A673 (cell line): ENCODE results near the gene CHPF2. TPM values are rescaled to one million over a fixed set of nuclear protein-coding genes. Genes with fewer than 3 reads are reported as not detected.
A peak's percentile ranks its signal among the peaks of the same experiment; 100 is the strongest.

Experiments
- BruUV-seq: library from RNA; stranded (reverse); fragments of 400-500 nt; replicated peaks from 2 replicates; lab custom pipeline; 2021; lab: Mats Ljungman, UMichigan
- CTCF ChIA-PET: fragments of 300-600 bp; sonication (Branson Sonifier 250); formaldehyde crosslinking; loops from one replicate; lab custom pipeline; 2022; ENCODE audit warnings: antibody characterized with exemption; lab: Charles Lee
- POLR2A ChIA-PET: fragments of 300-600 bp; sonication (Branson Sonifier 250); formaldehyde crosslinking; loops from one replicate; lab custom pipeline; 2022; ENCODE audit warnings: antibody characterized with exemption; ENCODE audit not compliant: low non-redundant PET; lab: Charles Lee
- DNase-seq: peaks from one replicate; pipeline ENCODE4 v3.0.0-alpha.2; 2015; ENCODE audit warnings: low spot score
- H3K27ac ChIP-seq: fragments of 200-600 bp; sonication (generic); 2 replicates; pipeline ENCODE4 v1.5.1; 2016; ENCODE audit warnings: mixed run types, low read depth, mild to moderate bottlenecking, mixed read lengths, antibody characterized with exemption, low read length; ENCODE audit not compliant: poor library complexity, severe bottlenecking
- H3K27me3 ChIP-seq: fragments of 200-600 bp; sonication (generic); replicated peaks from 2 replicates; pipeline ENCODE4 v1.6.1; 2017; ENCODE audit warnings: mixed run types, low read depth, mild to moderate bottlenecking, mixed read lengths, antibody characterized with exemption, low read length; ENCODE audit not compliant: insufficient read depth, poor library complexity
- H3K36me3 ChIP-seq: fragments of 200-600 bp; sonication (generic); 2 replicates; pipeline ENCODE4 v1.6.1; 2016; ENCODE audit warnings: mixed run types, mild to moderate bottlenecking, mixed read lengths, antibody characterized with exemption, low read length; ENCODE audit not compliant: insufficient read depth, poor library complexity, severe bottlenecking
- H3K4me1 ChIP-seq: fragments of 200-600 bp; sonication (generic); 2 replicates; pipeline ENCODE4 v1.6.1; 2017; ENCODE audit warnings: mixed run types, mild to moderate bottlenecking, mixed read lengths, antibody characterized with exemption, low read length; ENCODE audit not compliant: insufficient read depth, poor library complexity, severe bottlenecking
- H3K4me3 ChIP-seq: fragments of 200-600 bp; sonication (generic); 2 replicates; pipeline ENCODE4 v1.5.1; 2016; ENCODE audit warnings: low read depth, mixed run types, mild to moderate bottlenecking, mixed read lengths, low read length; ENCODE audit not compliant: poor library complexity, severe bottlenecking
- H3K9me3 ChIP-seq: fragments of 200-600 bp; sonication (generic); 2 replicates; pipeline ENCODE4 v1.6.1; 2016; ENCODE audit warnings: mixed run types, low read depth, mild to moderate bottlenecking, mixed read lengths, antibody characterized with exemption, low read length; ENCODE audit not compliant: poor library complexity, severe bottlenecking
- EZH2 ChIP-seq: fragments of 200-600 bp; sonication (generic); IDR thresholded peaks from 2 replicates; pipeline ENCODE4 v1.6.1; 2017; ENCODE audit warnings: borderline replicate concordance, low read depth, mild to moderate bottlenecking, mixed read lengths, antibody characterized with exemption, low read length; ENCODE audit not compliant: poor library complexity, severe bottlenecking
- intact Hi-C: fragments of 100-400 bp; cut with micrococcal nuclease; formaldehyde crosslinking; loops from one replicate; pipeline ENCODE4 v1.10.0; 2022; ENCODE audit not compliant: unreplicated experiment
- total RNA-seq: library from RNA; stranded (reverse); gene quantifications from 2 replicates; pipeline ENCODE4 v1.2.3, GENCODE V29; 2021
- TF ChIP-seq, protein P1 (sequence below): fragments of 300-800, 200-600 bp; sonication (generic); conservative IDR thresholded peaks from 2 replicates; pipeline ENCODE4 v1.5.1; 2017; ENCODE audit warnings: low read depth, mild to moderate bottlenecking, antibody characterized with exemption, low read length, moderate library complexity, mixed read lengths

CHPF2 gene
- total RNA-seq, 1 experiment from 2014 or later, result 27.1 TPM

DNA sequence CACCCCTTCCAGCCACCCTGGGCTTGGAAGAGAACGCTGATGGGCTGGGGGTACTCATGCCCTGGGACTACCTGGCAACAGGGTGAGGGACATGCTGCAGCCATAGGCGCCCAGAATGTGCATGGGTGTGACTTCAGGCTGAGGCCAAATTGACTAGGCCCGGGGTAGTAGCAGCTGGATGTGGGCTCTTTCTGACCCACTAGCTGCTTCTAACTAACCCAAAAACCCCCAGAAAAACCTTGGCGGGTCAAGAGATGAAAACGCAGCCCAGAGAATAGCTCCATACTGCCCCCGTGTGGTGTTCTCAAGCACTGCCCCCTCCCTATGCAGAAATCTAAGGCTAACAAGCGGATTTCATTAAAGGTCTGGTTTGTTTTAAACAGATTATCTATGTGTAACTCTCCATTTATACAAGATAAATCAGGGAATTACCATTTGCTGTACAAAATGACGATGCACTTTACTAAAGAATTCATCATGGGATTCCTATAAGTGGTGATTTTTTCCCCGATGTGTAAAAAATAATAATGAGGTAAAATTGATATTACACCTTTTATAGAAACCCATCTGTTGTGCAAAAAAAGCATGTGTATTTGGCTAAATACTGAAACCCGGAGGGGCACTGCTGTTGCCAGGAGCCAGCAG, 12.0 kb downstream of the CHPF2 start:
- H3K9me3 ChIP-seq, result no peaks in the 10 kb centered on the region
- no peak overlapping the region for H3K27ac ChIP-seq
- H3K4me3 ChIP-seq, result no peak overlapping the region
- intact Hi-C loops, result no loop called here
- peaks cover 50% of the 10 kb centered on the region for H3K4me1 ChIP-seq
- no peaks in the 10 kb centered on the region for H3K27me3 ChIP-seq
- ChIA-PET CTCF (interaction anchor here (0.5 to 1.5 kb wide), 9 partner anchors 8 to 159 kb away, joined by 3 to 9 read pairs (median 4); partner anchors contain the start of genes ABCF2 and CHPF2), POLR2A (no interaction called here)
- TF ChIP-seq EZH2, result no peak
- TF ChIP-seq, protein P1, sequence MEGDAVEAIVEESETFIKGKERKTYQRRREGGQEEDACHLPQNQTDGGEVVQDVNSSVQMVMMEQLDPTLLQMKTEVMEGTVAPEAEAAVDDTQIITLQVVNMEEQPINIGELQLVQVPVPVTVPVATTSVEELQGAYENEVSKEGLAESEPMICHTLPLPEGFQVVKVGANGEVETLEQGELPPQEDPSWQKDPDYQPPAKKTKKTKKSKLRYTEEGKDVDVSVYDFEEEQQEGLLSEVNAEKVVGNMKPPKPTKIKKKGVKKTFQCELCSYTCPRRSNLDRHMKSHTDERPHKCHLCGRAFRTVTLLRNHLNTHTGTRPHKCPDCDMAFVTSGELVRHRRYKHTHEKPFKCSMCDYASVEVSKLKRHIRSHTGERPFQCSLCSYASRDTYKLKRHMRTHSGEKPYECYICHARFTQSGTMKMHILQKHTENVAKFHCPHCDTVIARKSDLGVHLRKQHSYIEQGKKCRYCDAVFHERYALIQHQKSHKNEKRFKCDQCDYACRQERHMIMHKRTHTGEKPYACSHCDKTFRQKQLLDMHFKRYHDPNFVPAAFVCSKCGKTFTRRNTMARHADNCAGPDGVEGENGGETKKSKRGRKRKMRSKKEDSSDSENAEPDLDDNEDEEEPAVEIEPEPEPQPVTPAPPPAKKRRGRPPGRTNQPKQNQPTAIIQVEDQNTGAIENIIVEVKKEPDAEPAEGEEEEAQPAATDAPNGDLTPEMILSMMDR, result peak; percentile 92
- peak; percentile 77 for DNase-seq
- peaks cover 22% of the 10 kb centered on the region for H3K36me3 ChIP-seq
- BruUV-seq, result no TSS peak

DNA sequence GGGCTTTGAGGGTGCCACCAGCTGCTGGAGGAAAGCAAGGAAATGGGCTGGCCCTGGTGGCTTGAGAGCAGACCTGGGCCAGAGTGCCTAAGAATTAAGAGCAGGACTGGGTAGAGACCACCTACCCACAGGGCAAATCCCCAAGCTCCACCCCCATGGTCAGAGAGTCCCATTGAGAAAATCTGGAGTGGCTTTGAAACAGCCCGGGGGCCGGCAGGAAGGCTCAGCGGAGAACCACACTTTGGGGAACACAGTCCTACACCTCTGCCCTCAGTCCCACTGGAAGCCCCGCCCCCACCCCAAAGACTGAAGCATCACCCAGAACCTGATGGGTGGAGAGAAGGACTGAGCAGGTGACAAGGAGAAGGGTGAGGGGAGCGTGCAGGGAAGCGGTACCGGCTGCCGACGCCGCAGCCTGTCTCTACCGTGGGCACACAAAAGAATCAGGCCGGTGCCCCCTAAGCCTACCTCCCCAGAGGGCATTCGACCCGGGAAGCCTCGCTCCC, 12.6 kb downstream of the CHPF2 start:
- POLR2A ChIA-PET, result no interaction called here
- no peak for DNase-seq
- intact Hi-C loops, result no loop called here
- Histone ChIP-seq H3K4me1 (peaks cover 56% of the 10 kb centered on the region), H3K36me3 (peaks cover 20% of the 10 kb centered on the region), H3K9me3 (no peaks in the 10 kb centered on the region), H3K4me3 (peak overlapping the region; percentile 44), H3K27ac (no peak overlapping the region), H3K27me3 (no peaks in the 10 kb centered on the region)
- no TSS peak for BruUV-seq
- CTCF ChIA-PET, result interaction anchor here (1.0 to 1.5 kb wide), 6 partner anchors 9 to 159 kb away, joined by 3 to 9 read pairs (median 4); partner anchors contain the start of genes ABCF2 and CHPF2
- TF ChIP-seq, protein P1, result no peak
- no peak for TF ChIP-seq EZH2

DNA sequence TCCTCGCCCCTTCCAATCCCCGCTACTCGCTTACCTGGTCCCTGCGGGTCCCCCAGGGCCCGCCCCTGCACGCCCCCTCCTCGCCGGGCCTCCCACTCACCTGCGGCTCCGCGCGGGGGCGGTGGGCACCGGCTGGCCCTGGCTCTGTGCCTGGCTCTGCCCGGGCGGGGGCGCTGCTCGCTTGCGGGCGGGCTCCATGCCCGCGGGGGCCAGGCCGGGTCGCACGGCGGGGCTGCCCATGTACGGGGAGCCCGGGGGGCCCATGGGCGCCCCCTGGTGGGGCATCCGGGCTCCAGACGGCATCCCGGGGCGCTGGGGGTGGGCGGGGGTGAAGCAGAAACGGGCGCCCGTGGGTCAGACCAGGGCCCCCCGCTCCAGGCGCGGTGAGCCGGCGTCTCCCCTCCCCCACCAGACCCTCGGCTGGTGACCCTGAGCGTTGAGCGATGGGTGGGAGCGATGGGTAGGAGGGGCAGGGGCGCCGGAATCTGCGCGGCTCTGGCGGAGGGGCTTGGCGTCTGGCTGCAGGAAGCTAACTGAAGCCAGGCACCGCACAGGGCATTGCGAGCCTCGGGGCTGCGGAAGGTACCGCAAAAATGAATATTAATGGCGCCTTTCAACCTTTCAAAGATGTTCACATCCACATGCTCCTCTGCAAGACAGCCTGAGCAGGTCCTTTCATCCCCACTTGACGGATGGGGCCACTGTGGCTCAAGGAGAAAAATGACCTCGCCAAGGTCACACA, 13.2 kb downstream of the CHPF2 start:
- peaks cover 61% of the 10 kb centered on the region for H3K4me1 ChIP-seq
- intact Hi-C loops, result no loop called here
- ChIA-PET CTCF (interaction anchor here (0.6 kb wide), 1 partner anchor 10 kb away, joined by 4 read pairs; no protein-coding TSS in a partner anchor), POLR2A (no interaction called here)
- H3K27ac ChIP-seq, result no peak overlapping the region
- peak overlapping the region; percentile 44 for H3K4me3 ChIP-seq
- TF ChIP-seq, protein P1, result peak; percentile 59
- TF ChIP-seq EZH2, result no peak
- no peaks in the 10 kb centered on the region for H3K9me3 ChIP-seq
- H3K27me3 ChIP-seq, result no peaks in the 10 kb centered on the region
- DNase-seq, result peak; percentile 68
- peaks cover 16% of the 10 kb centered on the region for H3K36me3 ChIP-seq
- no TSS peak for BruUV-seq
